HEK293T (cell line): ENCODE data around the gene EVA1C.
"Not testable (repeated sequence)": the region's sequence is repeated elsewhere in the genome, so short reads cannot be mapped to it uniquely, and the experiment has no call there.

Experiments used
- ARNT ChIP-seq: fragments of 450-650 bp; IDR thresholded peaks from 2 replicates; pipeline ENCODE4 v1.6.1; 2017; ENCODE audit warnings: mild to moderate bottlenecking
- BHLHE40 ChIP-seq: fragments of 450-650 bp; IDR thresholded peaks from 2 replicates; pipeline ENCODE4 v1.6.1; 2016; ENCODE audit warnings: mild to moderate bottlenecking, moderate library complexity, borderline replicate concordance
- FOXM1 ChIP-seq: fragments of 450-650 bp; IDR thresholded peaks from 2 replicates; pipeline ENCODE4 v1.6.1; 2017; ENCODE audit warnings: mild to moderate bottlenecking, borderline replicate concordance
- SP1 ChIP-seq: fragments of 450-650 bp; IDR thresholded peaks from 2 replicates; pipeline ENCODE4 v1.6.1; 2017
- TF ChIP-seq, protein P1 (sequence below): fragments of 450-650 bp; IDR thresholded peaks from 2 replicates; pipeline ENCODE4 v1.6.1; 2016

DNA sequence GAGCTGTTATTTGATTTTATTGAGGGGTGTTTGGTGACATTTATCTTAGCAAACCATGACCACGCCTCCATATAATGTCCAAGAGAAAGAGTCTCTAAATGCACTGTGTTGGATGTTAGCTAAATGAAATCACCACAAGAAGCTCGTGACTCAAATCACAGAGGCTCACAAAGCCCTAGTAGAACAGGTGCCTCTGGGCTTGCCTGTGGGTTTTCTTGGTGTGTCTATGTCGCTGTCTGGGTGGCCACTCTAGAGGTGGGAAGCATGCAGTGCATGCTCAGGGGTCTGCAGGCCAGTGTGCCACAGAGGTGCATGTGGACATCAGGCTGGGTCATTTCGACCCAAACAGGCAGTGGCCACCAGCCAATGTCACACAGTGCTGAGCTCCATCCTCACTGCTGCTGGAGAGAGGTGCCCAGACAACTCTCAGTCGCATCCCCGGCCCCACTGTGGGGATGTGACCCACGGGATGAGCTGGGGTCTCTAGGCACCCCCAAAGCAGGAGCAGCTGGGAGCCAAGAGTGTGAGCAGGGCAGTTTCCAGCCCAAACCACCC is 94.0 kb downstream of the EVA1C start:
- TF ChIP-seq BHLHE40, ARNT, SP1, FOXM1: not testable (repeated sequence)
- TF ChIP-seq, protein P1, sequence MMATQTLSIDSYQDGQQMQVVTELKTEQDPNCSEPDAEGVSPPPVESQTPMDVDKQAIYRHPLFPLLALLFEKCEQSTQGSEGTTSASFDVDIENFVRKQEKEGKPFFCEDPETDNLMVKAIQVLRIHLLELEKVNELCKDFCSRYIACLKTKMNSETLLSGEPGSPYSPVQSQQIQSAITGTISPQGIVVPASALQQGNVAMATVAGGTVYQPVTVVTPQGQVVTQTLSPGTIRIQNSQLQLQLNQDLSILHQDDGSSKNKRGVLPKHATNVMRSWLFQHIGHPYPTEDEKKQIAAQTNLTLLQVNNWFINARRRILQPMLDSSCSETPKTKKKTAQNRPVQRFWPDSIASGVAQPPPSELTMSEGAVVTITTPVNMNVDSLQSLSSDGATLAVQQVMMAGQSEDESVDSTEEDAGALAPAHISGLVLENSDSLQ = not testable (repeated sequence)
